Measurements from ENCODE around the gene MAPK10. TPM values are rescaled to one million over a fixed set of nuclear protein-coding genes. Genes with fewer than 3 reads are reported as not detected.

The MAPK10 gene
- total RNA-seq, 4 donors from 2014 or later = 4.1 to 50.0 (median 9.4) TPM

DNA sequence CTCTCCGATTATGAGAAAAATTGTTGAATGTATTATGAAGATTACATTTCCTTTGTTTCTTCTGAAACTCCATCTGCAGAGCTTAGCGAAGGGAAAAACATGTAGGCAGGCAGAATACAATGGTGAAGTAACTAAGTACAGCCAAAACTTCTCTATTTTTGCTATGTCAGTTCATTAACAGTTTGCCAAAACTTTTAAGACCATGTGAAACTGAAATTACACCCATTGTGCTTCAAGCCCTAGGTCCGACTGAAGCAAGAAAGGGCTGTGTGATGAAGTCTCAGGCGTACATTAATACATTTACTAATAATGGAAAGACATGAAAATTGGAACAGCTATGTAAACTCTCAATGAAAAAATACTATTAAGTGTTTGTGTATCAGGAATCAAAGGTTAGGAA lies 398.0 kb downstream of the MAPK10 start:
- TF ChIP-seq, protein P1, sequence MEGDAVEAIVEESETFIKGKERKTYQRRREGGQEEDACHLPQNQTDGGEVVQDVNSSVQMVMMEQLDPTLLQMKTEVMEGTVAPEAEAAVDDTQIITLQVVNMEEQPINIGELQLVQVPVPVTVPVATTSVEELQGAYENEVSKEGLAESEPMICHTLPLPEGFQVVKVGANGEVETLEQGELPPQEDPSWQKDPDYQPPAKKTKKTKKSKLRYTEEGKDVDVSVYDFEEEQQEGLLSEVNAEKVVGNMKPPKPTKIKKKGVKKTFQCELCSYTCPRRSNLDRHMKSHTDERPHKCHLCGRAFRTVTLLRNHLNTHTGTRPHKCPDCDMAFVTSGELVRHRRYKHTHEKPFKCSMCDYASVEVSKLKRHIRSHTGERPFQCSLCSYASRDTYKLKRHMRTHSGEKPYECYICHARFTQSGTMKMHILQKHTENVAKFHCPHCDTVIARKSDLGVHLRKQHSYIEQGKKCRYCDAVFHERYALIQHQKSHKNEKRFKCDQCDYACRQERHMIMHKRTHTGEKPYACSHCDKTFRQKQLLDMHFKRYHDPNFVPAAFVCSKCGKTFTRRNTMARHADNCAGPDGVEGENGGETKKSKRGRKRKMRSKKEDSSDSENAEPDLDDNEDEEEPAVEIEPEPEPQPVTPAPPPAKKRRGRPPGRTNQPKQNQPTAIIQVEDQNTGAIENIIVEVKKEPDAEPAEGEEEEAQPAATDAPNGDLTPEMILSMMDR (IDR thresholded peaks at IDR 0.05) = no peak
- TF ChIP-seq POLR2AphosphoS5 (IDR thresholded peaks at IDR 0.05) = no peak
- TF ChIP-seq EP300 (IDR thresholded peaks at IDR 0.05; ENCODE audit: low read depth) = no peak
- TF ChIP-seq POLR2A (IDR thresholded peaks at IDR 0.05) = no peak
- in situ Hi-C loops (cut with MboI; ENCODE audit: low pct_ligation_motif_present in 1 of 4, low pct_unique_long_range_greater_than_20kb in 1 of 4, low sequenced_read_pairs in 3 of 4) = loop anchor here (10.0 to 25.0 kb wide), 3 partner anchors 150 to 175 kb away; no protein-coding TSS in a partner anchor
- DNase-seq = no peak
- no peaks in the 10 kb centered on the region for H3K9me3 ChIP-seq
- H3K27me3 ChIP-seq = no peaks in the 10 kb centered on the region
- H3K27ac ChIP-seq = no peak overlapping the region
- no peak overlapping the region for H3K4me3 ChIP-seq
- no peaks in the 10 kb centered on the region for H3K4me1 ChIP-seq
- WGBS, 2 donors (ENCODE audit: low coverage in 1 of 2) = 84 to 93% methylated on average over 3 to 4 of the region's 4 CpGs
- H3K36me3 ChIP-seq = no peaks in the 10 kb centered on the region
- intact Hi-C loops (cut with DNase I; ENCODE audit: low total_unique reads) = no loop called here

DNA sequence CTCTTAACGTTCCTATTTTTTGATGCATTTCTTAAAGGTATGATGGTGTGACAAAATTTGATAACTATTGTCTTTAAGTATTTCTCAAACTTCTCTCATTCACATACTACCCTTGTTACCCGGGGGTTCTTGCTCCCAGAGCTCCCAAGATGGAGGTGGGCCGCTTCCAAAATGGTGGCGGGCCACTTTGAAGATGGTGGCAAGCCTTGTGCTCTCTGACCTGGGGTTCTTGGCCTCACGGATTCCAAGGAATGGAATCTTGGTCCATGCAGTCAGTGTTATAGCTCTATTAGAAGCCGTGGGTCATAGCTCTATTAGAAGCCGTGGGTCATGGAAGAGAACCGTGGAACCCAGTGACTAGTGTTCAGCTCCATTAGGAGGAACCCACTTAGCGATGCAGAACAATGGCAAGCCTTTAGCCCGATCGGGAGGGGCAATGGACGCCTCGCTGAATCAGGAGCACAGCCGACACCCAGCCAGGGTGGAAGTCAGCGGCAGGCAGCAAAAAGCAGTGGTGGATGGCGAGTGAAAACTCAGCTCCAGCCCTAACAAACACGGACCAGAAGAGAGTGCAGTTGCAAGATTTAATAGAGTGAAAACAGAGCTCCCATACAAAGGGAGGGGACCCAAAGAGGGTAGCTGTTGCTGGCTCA lies 403.4 kb downstream of the MAPK10 start:
- H3K9me3 ChIP-seq = no peaks in the 10 kb centered on the region
- in situ Hi-C loops (cut with MboI; ENCODE audit: low pct_ligation_motif_present in 1 of 4, low pct_unique_long_range_greater_than_20kb in 1 of 4, low sequenced_read_pairs in 3 of 4) (loop anchor here in 3 of 4 donors (25.0 kb wide), 2 partner anchors 144 to 169 kb away; no protein-coding TSS in a partner anchor), intact Hi-C loops (cut with DNase I; ENCODE audit: low total_unique reads) (no loop called here)
- TF ChIP-seq, protein P1 (IDR thresholded peaks at IDR 0.05) = no peak
- TF ChIP-seq POLR2AphosphoS5 (IDR thresholded peaks at IDR 0.05) (no peak), EP300 (IDR thresholded peaks at IDR 0.05; ENCODE audit: low read depth) (no peak), POLR2A (IDR thresholded peaks at IDR 0.05) (no peak)
- no peak overlapping the region for H3K4me3 ChIP-seq
- H3K27me3 ChIP-seq = no peaks in the 10 kb centered on the region
- H3K4me1 ChIP-seq = peaks cover 0 to 2% (median 0%) of the 10 kb centered on the region in 4 donors
- no peak overlapping the region for H3K27ac ChIP-seq
- H3K36me3 ChIP-seq = no peaks in the 10 kb centered on the region
- WGBS, 2 donors (ENCODE audit: low coverage in 1 of 2) = 95% methylated on average over 9 to 17 of the region's 17 CpGs
- DNase-seq = no peak

DNA sequence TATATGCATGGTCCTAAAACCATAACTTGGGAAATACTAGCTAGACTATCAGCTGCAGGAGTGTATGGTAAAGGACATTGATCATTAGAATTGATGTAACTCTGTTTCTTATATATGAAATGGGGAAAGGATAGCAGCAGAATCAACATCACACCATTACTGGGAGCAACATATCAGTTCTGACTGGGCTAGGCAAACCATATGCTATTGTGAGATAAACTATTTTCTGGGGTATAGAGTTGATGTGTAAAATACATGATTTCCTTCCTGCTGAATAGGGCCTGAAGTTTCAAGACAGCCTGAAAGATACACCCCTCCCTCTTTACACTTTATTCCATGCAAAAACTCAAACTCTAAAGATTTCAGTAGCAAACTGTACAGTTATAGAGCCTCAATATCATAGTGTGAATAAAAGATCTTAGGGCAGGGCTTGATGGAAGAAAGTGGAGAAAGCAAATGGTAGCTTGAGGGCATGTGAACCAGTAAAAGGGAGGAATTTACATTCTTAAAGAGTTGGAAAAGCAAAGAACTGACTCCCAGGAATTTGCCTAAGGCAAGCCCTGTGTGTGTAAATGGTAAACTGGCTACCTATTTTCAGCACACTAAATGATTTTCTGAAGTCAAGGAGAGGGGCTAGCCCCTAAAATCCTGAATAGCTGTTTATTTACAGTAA lies 404.1 kb downstream of the MAPK10 start:
- no peak overlapping the region for H3K4me3 ChIP-seq
- TF ChIP-seq, protein P1 (IDR thresholded peaks at IDR 0.05) = no peak
- TF ChIP-seq POLR2AphosphoS5 (IDR thresholded peaks at IDR 0.05) = no peak
- no peak for TF ChIP-seq POLR2A (IDR thresholded peaks at IDR 0.05)
- TF ChIP-seq EP300 (IDR thresholded peaks at IDR 0.05; ENCODE audit: low read depth) = no peak
- DNase-seq = no peak
- in situ Hi-C loops (cut with MboI; ENCODE audit: low pct_ligation_motif_present in 1 of 4, low pct_unique_long_range_greater_than_20kb in 1 of 4, low sequenced_read_pairs in 3 of 4) = loop anchor here in 3 of 4 donors (25.0 kb wide), 2 partner anchors 143 to 168 kb away; no protein-coding TSS in a partner anchor
- intact Hi-C loops (cut with DNase I; ENCODE audit: low total_unique reads) = no loop called here
- no peak overlapping the region for H3K27ac ChIP-seq
- H3K4me1 ChIP-seq = peaks cover 0 to 2% (median 0%) of the 10 kb centered on the region in 4 donors
- H3K9me3 ChIP-seq = no peaks in the 10 kb centered on the region
- no peaks in the 10 kb centered on the region for H3K27me3 ChIP-seq
- H3K36me3 ChIP-seq = no peaks in the 10 kb centered on the region

DNA sequence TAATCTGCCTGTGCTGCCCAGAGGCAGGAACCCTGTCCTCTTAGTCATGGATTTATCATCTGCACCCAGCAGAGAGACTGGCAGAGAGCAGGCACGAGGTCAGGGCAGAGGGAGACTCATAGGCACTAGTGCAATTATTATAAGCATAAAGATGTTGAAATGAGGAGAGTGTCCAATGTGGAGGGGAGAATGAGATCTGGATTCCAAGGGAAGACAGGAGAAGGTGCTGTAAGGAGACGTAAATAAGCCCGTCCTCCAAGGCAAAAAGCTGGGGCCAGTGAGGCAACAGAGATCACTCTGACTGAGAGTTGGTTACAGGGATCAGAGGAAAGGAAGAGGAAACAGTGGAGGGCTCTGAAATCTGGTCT lies 406.2 kb downstream of the MAPK10 start:
- TF ChIP-seq EP300 (IDR thresholded peaks at IDR 0.05; ENCODE audit: low read depth) (no peak), POLR2AphosphoS5 (IDR thresholded peaks at IDR 0.05) (no peak), POLR2A (IDR thresholded peaks at IDR 0.05) (no peak)
- TF ChIP-seq, protein P1 (IDR thresholded peaks at IDR 0.05) = no peak
- no peak for DNase-seq
- peaks cover 0 to 2% (median 0%) of the 10 kb centered on the region in 4 donors for H3K4me1 ChIP-seq
- intact Hi-C loops (cut with DNase I; ENCODE audit: low total_unique reads) (no loop called here), in situ Hi-C loops (cut with MboI; ENCODE audit: low pct_ligation_motif_present in 1 of 4, low pct_unique_long_range_greater_than_20kb in 1 of 4, low sequenced_read_pairs in 3 of 4) (loop anchor here in 3 of 4 donors (25.0 kb wide), 2 partner anchors 141 to 166 kb away; no protein-coding TSS in a partner anchor)
- H3K36me3 ChIP-seq = no peaks in the 10 kb centered on the region
- H3K4me3 ChIP-seq = no peak overlapping the region
- 75 to 86% methylated on average over 3 of the region's 3 CpGs for WGBS, 2 donors (ENCODE audit: low coverage in 1 of 2)
- H3K27me3 ChIP-seq = no peaks in the 10 kb centered on the region
- H3K9me3 ChIP-seq = no peaks in the 10 kb centered on the region
- H3K27ac ChIP-seq = no peak overlapping the region
